ENCODE data around the gene CHST8. TPM values are rescaled to one million over a fixed set of nuclear protein-coding genes. Genes with fewer than 3 reads are reported as not detected.

CHST8 gene
- total RNA-seq, 2 donors from 2014 or later: 0.97 to 1.3 TPM

DNA sequence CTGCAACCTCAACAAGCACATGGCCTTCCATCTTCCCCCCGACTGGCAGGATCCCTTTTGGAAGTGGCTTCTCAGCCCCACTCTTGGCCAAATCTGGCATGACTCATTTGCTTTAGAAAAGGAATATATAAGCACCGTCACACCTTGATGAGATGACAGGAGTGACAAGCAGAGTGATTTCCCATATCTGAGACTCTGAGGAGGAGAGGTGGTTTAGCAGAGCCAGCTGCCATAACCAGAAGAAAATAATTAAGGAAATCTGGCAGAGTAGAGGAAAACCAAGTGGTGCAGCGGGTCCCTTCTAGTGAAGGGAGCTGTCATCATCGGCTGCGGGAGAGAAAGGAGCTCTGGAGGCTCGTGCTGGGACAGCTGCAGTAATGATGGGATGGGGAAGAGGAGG, 147.5 kb downstream of the CHST8 start:
- intact Hi-C loops (cut with DNase I): no loop called here
- no peak for DNase-seq (ENCODE audit: low spot score)

DNA sequence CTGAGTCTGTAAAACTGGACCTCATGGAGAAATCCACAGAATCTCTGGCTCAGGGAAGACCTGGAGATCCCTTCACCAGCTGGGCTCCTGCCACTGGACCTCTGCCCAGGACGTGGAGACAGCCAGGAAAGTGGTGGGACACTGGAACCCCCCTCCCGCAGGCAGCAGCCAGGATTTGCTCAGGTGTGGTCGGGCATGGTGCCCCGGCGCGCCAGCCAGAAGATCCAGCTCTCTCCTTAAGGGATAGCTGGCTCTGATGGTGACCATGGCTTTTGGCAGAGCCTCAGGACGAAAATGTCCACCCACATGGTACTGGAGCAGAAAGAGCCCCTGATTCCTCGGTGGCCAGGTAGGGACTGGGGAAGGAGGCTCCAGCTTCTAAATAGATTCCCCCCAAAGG, 148.4 kb downstream of the CHST8 start:
- no peak for DNase-seq (ENCODE audit: low spot score)
- intact Hi-C loops (cut with DNase I): loop anchor here (5.0 to 10.0 kb wide), 3 partner anchors 225 to 525 kb away; no protein-coding TSS in a partner anchor

DNA sequence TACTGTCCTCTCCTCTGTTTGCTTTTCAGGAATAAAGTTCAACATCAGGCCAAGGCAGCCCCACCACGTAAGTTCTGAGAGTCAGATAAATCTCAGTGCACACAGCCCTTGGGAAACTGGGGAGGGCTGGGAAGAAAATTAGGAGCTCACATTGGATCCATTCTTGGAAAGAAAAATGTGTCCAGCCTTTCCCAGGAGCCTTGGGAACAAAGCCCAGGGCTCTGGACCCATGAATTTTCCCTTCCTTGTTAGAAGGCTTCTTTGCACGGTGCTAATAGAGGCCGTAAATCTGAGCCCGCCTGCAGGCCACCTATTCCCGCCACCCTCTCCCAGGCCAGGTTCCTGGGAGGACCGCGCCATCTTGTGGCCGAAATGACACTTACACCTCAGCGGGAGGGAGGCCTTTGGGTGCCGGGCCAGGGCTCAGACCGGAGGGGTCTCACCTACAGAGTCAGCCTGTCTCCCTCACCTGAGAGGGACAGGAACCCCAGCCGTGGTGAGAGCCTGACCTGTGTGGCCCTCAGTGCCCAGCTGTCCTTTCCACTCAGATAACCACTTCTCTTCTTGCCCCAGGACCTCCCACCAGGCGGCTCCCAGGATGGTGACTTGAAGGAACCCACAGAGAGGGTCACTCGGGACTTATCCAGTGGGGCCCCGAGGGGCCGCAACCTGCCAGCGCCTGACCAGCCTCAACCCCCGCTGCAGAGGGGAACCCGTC, 149.8 kb downstream of the CHST8 start:
- intact Hi-C loops (cut with DNase I): loop anchor here (5.0 to 10.0 kb wide), 3 partner anchors 223 to 527 kb away; no protein-coding TSS in a partner anchor
- peak; percentile 89 for DNase-seq (ENCODE audit: low spot score)

DNA sequence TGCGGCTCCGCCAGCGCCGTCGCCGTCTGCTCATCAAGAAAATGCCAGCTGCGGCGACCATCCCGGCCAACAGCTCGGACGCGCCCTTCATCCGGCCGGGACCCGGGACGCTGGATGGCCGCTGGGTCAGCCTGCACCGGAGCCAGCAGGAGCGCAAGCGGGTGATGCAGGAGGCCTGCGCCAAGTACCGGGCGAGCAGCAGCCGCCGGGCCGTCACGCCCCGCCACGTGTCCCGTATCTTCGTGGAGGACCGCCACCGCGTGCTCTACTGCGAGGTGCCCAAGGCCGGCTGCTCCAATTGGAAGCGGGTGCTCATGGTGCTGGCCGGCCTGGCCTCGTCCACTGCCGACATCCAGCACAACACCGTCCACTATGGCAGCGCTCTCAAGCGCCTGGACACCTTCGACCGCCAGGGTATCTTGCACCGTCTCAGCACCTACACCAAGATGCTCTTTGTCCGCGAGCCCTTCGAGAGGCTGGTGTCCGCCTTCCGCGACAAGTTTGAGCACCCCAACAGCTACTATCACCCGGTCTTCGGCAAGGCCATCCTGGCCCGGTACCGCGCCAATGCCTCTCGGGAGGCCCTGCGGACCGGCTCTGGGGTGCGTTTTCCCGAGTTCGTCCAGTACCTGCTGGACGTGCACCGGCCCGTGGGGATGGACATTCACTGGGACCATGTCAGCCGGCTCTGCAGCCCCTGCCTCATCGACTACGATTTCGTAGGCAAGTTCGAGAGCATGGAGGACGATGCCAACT, 150.5 kb downstream of the CHST8 start:
- DNase-seq (ENCODE audit: low spot score): no peak
- intact Hi-C loops (cut with DNase I): loop anchor here (5.0 to 10.0 kb wide), 3 partner anchors 223 to 527 kb away; no protein-coding TSS in a partner anchor

DNA sequence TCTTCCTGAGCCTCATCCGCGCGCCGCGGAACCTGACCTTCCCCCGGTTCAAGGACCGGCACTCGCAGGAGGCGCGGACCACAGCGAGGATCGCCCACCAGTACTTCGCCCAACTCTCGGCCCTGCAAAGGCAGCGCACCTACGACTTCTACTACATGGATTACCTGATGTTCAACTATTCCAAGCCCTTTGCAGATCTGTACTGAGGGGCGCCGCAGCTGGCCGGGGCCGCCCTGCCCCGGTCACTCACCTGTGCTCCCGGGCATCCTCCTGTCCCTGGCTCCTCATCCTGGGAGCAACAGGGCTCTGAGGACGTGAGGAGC, 151.1 kb downstream of the CHST8 start:
- DNase-seq (ENCODE audit: low spot score): no peak
- intact Hi-C loops (cut with DNase I): loop anchor here (5.0 to 10.0 kb wide), 3 partner anchors 222 to 528 kb away; no protein-coding TSS in a partner anchor

DNA sequence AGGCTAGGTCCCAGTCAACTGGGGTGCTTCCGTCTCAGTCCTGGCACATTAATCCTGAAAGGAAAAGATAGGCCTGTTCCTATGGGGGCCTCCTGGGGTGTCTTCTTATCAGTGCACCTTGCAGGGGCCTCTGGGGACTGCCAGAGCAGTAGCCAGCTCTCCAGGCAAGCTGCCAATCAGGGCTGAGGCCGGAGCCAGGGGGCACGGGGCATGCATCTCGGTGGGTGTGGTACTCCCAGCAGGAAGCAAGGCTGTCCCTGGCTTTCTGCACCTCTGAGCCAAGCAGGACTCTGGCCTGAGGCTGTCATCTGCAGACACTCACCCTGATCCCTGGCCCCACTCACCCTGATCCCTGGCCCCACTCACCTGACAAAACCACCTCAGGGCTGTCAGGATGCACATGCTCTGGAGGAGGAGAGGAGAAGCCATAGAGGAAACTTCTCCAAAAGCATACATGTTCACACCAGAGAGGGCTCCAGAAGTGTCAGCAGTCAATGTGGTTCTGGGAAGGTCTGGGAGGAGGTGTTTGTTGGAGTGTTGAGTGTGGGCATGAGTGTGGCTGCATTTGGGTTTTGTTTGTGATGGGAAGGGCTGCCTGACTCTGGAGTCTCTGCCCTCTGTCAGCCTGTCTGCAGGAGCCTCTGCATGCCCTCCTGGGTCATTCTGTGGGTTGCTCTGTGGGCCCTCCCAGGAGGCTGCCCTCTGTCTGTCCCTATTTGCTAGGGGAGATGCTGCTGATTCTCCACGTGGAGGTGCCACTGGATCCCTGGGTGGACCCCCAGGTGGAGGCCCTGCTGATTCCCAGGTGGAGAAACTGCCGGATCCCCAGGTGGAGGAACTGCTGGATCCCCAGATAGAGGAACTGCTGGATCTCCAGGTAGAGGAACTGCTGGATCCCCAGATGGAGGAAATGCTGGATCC, 152.2 kb downstream of the CHST8 start:
- no peak for DNase-seq (ENCODE audit: low spot score)
- intact Hi-C loops (cut with DNase I): loop anchor here (5.0 to 10.0 kb wide), 3 partner anchors 221 to 529 kb away; no protein-coding TSS in a partner anchor

DNA sequence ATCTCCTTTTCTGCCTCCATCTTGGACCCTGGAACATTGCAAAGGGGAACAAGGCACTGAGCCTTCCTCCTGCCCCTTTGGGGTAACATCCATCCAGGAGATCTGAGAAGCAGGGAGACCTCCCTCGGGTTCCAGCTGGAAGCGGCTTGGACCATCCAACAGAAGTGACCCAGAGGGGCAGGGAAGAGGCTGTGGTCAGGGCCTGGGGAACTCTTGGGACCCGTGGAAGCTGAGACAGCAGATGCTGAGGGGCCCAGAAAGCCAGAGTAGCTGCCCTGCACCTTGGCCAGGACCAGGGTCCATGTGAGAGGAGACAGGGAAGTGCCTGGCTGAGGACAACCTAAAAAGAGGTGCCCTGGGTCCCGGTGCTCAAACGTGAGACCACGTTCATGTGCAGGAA, 153.0 kb downstream of the CHST8 start:
- intact Hi-C loops (cut with DNase I): loop anchor here (5.0 to 10.0 kb wide), 5 partner anchors 220 to 530 kb away; no protein-coding TSS in a partner anchor
- DNase-seq (ENCODE audit: low spot score): no peak

DNA sequence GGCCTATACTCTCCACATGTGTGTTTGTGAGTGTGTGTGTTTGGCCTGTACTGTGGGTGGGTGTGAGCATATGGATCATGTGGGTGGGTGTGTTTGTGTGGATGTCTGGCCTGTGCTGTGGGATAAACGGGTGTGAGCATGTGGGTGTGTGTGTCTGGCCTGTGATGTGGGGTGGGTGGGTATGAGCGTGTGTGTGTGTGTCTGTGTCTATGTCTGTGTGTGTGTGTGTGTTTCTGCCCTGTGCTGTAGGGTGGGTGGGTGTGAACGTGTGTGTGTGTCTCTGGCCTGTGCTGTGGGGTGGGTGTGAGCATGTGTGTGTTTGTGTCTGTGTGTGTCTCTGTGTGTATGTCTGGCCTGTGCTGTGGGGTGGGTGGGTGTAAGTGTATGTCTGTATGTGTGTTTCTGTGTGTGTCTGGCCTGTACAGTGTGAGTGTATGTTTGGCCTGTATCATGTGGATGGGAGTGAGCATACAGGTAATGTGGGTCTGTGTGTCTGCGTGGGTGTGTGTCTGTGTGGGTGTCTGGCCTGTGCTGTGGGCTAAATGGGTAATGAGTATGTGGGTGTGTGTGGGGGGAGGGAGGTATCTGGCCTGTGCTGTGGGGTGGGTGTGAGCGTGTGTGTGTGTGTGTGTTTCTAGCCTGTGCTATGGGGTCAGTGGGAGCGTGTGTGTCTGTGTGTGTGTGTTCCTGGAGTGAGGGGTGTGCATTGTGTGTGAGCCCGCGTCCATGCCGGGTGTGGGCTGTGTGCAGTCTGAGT, 154.2 kb downstream of the CHST8 start:
- intact Hi-C loops (cut with DNase I): loop anchor here (1.0 to 10.0 kb wide), 5 partner anchors 219 to 531 kb away; no protein-coding TSS in a partner anchor
- DNase-seq (ENCODE audit: low spot score): no peak

DNA sequence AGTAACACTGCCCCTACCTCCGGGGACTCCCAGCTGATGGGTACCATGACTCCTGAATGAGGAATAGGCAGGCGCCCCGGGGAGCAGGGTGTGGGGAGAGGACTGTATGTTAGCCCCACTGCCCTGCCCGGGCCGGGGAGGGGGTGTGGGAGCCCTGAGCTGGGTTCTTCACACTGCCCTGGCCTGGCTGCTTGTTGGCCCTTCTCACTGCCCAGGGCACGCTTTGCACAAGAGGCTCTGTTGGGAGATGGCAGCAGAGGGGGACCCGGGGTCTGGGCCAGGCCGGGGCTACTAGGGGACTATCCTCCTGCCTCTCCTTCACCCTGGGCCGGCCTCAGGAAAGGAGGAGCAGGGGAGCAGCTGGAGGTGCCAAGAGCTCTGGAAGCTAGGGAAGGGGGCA, 155.6 kb downstream of the CHST8 start:
- no peak for DNase-seq (ENCODE audit: low spot score)
- intact Hi-C loops (cut with DNase I): loop anchor here (5.0 to 10.0 kb wide), 4 partner anchors 217 to 533 kb away; no protein-coding TSS in a partner anchor

DNA sequence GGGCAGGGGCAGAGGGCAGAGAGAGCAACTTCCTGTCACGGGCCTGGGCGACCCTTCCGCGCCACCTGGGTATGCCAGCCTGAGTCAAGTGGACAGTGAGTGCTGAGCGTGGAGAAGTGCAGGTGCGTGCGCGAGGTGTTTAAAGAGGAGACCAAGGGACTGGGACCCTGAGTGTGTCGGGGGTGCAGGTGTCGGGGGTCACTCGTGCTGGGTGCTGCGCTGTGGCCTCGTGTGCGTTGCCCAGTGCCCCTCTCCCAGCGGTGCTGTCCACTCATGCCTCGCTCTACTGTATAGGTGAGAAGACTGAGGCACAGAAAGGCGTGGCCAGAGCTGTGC, 156.0 kb downstream of the CHST8 start:
- no peak for DNase-seq (ENCODE audit: low spot score)
- intact Hi-C loops (cut with DNase I): loop anchor here (5.0 to 10.0 kb wide), 4 partner anchors 217 to 533 kb away; no protein-coding TSS in a partner anchor

DNA sequence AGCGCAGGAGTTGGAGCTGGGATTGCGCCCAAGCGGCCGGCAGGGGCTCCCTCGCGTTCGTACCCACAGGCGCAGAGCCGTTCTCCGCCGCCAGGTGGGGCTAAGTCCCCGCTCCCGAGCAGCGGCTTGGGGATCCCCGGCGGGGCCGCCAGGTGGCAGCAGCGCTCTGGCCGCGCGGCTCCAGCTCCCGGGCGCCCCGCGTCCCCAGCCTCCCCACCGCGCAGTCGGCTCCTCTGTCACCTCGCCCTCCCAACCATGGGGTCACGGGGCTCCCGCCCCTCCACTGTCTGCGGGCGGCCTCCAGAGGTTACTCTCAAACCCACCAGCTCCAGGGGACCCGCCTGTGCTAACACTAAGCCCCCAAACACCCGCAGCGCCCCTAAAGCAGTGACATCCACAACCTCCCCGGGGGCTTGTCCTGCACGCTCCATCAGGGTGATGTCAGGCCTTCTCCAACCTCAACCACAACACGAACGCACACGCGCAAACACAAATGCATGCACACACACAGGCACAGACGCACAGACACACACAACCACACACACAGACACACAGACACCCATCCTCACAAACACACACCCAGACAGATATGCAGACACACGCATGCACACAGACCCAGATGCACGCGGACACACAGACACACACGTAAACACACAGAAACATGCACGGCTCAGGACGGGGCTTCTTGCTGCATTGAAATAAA, 156.5 kb downstream of the CHST8 start:
- DNase-seq (ENCODE audit: low spot score): peak; percentile 96
- intact Hi-C loops (cut with DNase I): loop anchor here (5.0 to 10.0 kb wide), 4 partner anchors 217 to 533 kb away; no protein-coding TSS in a partner anchor

DNA sequence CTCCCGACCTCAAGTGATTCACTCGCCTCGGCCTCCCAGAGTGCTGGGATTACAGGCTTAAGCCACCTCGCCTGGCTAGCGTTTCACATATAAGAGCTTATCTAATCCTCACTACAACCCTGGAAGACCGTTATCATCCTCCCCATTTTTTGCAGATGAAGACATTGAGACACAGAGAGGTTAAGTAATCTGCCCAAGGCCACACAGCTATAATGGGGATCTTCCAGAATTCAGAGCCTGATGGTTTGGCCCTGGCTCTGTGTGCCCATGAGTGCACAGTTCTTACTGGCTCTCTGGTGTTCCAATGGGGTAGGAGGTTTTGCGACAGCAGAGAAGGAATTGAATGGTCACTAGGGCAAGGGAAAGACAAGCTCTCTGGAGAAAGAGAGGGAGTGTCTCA, 158.1 kb downstream of the CHST8 start:
- intact Hi-C loops (cut with DNase I): loop anchor here (5.0 to 10.0 kb wide), 4 partner anchors 215 to 535 kb away; no protein-coding TSS in a partner anchor
- DNase-seq (ENCODE audit: low spot score): no peak

DNA sequence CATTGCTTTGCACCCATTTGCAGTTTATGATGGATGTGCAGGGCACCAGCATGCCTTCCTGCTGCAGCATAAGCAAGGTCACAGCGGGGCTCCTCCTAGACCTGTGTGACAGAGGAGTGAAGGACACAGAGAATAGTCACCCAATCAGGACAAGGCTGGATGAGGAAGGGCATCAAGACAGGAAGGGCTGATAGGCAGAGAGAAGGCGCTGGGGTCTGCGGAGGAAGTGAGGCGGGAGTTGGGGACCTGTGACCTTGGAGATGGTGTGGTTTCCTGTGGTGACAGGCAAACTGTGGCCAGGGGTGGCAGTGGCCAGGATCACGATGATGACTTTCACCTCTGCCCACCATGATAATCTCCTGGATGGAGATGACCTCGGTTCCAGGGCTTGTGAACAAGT, 158.5 kb downstream of the CHST8 start:
- intact Hi-C loops (cut with DNase I): no loop called here
- DNase-seq (ENCODE audit: low spot score): no peak

DNA sequence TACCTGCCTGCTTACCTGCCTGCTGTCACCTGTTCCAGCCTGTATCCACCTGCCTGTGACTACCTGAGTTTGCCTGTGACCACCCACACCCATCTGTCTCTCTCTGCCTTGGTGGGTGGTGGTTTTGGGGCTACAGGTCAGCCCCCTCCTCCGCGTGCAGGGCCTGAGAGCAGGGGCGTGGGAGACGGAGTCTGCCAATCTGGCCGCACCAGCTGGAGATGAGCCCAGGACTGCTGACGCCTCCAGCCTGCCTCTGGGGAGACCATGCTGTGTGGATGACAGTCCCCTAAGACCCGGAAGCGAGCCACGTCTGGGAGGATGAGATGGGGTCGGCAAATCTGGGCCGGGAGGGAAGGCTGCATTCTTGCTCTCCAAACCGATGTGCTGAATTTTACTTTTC, 159.0 kb downstream of the CHST8 start:
- intact Hi-C loops (cut with DNase I): no loop called here

DNA sequence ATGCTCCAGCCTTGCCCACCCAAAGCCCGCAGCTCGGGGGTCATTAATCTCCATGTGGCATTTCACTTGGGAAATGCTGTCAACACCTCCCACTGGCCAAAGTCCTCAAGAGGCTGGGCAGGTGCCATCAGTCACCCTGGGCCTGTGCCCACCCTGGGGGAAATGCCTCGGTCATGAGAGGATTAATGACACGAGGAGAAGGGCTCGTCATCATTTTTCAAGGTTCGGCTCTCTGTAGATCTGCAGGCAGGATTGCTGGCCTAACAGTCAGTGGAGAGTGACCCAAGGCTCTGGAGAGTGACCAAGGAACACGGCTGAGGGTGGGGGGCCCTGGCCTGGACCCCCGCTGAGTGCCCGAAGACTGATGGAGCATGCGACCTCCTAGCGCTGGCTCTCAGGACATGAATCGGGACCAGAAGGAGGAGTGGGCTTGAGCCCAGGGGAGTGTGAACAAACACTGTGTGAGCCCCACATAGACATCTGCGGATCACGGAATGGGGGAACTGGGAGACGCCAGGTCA, 159.7 kb downstream of the CHST8 start:
- no peak for DNase-seq (ENCODE audit: low spot score)
- intact Hi-C loops (cut with DNase I): no loop called here

More for the DNA sequence above, 159.0 kb downstream of the CHST8 start:
- no peak for DNase-seq (ENCODE audit: low spot score)

DNA sequence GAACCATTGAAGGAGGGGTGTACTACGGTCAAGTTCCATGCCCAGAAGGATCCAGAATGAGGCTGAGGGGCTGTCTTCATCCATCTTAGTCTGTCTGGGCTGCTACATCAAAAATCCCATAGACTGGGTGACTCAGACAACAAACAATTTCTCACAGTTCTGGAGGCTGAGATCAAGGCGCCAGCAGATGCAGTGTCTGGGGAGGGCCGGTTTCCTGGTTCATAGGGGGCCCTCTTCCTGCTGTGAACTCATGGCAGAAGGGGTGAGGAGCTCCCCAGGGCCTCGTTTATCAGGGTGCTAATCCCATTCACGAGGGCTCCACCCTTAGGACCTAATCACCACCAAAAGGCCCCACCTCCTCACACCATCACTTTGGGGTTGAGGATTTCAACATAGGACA, 160.2 kb downstream of the CHST8 start:
- no peak for DNase-seq (ENCODE audit: low spot score)
- intact Hi-C loops (cut with DNase I): no loop called here

DNA sequence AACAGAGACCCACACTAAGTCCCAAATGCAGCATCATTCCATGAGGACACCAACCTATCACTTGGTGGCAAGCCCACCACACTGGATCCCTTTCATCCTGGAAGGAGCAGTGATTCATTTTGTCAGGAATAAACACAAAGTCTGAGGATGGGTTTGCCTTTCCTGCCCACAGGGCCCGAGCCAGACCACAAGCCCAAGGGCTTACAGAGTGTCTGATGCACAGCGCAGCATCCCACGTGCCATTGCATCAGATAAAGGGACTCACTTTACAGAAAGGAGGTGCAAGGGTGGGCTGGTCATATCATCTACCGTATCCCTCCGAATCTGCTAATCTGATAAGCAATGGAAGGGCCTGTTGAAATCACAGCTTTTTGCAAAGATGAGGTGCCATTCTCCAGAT, 162.7 kb downstream of the CHST8 start:
- DNase-seq (ENCODE audit: low spot score): no peak
- intact Hi-C loops (cut with DNase I): no loop called here

DNA sequence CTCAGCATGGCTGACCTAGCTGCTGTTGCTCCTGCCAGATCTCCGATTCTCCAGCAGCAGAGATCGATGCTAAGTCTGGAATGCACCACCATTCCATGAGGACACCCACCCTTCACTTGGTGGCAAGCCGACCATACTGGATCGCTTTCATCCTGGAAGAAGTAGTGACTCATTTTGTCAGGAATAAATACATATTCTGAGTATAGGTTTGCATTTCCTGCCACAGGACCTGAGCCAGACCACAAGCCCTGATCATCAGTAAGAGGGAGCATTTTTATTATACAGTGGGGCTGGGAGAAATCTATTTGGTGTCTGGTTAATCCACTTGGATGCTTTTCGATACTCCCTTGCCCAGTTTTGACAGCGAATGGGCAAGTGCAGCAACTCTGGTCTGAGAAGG, 164.0 kb downstream of the CHST8 start:
- no peak for DNase-seq (ENCODE audit: low spot score)
- intact Hi-C loops (cut with DNase I): no loop called here

Data from posterior vena cava (tissue), 2 donors.